Skeletal muscle tissue (tissue), 4 donors: ENCODE data around the gene C12orf76. TPM values are rescaled to one million over a fixed set of nuclear protein-coding genes. Genes with fewer than 3 reads are reported as not detected.
A peak's percentile ranks its signal among the peaks of the same experiment; 100 is the strongest.

Source experiments
- H3K27ac ChIP-seq: one replicate; pipeline ENCODE4 v1.7.0; 2013; ENCODE audit warnings: mild to moderate bottlenecking, low read depth, low read length, inconsistent platforms
- H3K27me3 ChIP-seq, 3 donors: one replicate each; pipeline ENCODE4 v1.7.0; 2013; ENCODE audit warnings: low read length in 3 of 3; ENCODE audit not compliant: control insufficient read depth in 3 of 3, insufficient read depth in 3 of 3
- H3K36me3 ChIP-seq, 3 donors: one replicate each; pipeline ENCODE4 v1.7.0; 2013; ENCODE audit warnings: low read length in 3 of 3; ENCODE audit not compliant: control insufficient read depth in 3 of 3, insufficient read depth in 3 of 3
- H3K4me1 ChIP-seq, 3 donors: one replicate each; pipeline ENCODE4 v1.7.0; 2013; ENCODE audit warnings: low read length in 3 of 3, mild to moderate bottlenecking in 3 of 3; ENCODE audit not compliant: control insufficient read depth in 3 of 3, insufficient read depth in 3 of 3
- H3K4me3 ChIP-seq, 3 donors: one replicate each; pipeline ENCODE4 v1.7.0; 2013; ENCODE audit warnings: low read length in 3 of 3
- H3K9ac ChIP-seq, 3 donors: one replicate each; pipeline ENCODE4 v1.7.0; 2013; ENCODE audit warnings: low read length in 3 of 3, mild to moderate bottlenecking in 3 of 3, moderate library complexity in 2 of 3, low read depth in 1 of 3
- H3K9me3 ChIP-seq, 3 donors: one replicate each; pipeline ENCODE4 v1.7.0; 2013; ENCODE audit warnings: low read length in 3 of 3; ENCODE audit not compliant: control insufficient read depth in 3 of 3
- total RNA-seq: library from RNA; depleted of rRNA; stranded (reverse); fragments of >200 nt; gene quantifications from one replicate; pipeline ENCODE4 v1.2.3, GENCODE V29; 2014
- donor health status: Osteomylitis.

The C12orf76 gene
- total RNA-seq, 1 donor from 2014 or later, result 23.0 TPM

DNA sequence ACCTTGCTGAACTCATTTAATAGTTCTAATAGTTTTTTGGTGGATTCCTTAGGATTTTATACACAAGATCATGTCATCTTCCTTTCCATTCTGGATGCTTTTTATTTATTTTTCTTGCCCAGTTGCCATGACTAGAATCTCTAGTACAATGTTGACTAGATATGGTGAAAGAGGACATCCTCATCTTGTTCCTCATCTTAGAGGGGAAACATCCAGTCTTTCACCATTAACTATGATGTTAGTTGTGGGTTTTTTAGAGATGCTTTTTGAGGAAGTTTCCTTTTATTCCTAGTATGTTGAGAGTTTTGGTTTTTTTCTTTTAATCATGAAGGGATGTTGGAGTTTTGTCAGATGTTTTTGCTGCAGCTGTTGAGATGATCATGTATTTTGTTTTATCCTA lies 40.4 kb downstream of the C12orf76 start:
- Histone ChIP-seq H3K9me3 (no peaks in the 10 kb centered on the region), H3K27me3 (no peaks in the 10 kb centered on the region), H3K9ac (no peak overlapping the region), H3K4me3 (no peak overlapping the region), H3K36me3 (peaks cover 7 to 11% (median 9%) of the 10 kb centered on the region in 3 donors), H3K4me1 (no peaks in the 10 kb centered on the region), H3K27ac (no peak overlapping the region)

GRCh38 chr12:110006115-110006514 lies 42.2 kb downstream of the C12orf76 start:
- H3K27ac ChIP-seq, result no peak overlapping the region
- no peak overlapping the region for H3K4me3 ChIP-seq
- H3K9ac ChIP-seq, result no peak overlapping the region
- H3K36me3 ChIP-seq, result peaks cover 0 to 6% (median 3%) of the 10 kb centered on the region in 3 donors
- no peaks in the 10 kb centered on the region for H3K27me3 ChIP-seq
- H3K9me3 ChIP-seq, result no peaks in the 10 kb centered on the region
- peaks cover 0 to 5% (median 0%) of the 10 kb centered on the region in 3 donors for H3K4me1 ChIP-seq

DNA sequence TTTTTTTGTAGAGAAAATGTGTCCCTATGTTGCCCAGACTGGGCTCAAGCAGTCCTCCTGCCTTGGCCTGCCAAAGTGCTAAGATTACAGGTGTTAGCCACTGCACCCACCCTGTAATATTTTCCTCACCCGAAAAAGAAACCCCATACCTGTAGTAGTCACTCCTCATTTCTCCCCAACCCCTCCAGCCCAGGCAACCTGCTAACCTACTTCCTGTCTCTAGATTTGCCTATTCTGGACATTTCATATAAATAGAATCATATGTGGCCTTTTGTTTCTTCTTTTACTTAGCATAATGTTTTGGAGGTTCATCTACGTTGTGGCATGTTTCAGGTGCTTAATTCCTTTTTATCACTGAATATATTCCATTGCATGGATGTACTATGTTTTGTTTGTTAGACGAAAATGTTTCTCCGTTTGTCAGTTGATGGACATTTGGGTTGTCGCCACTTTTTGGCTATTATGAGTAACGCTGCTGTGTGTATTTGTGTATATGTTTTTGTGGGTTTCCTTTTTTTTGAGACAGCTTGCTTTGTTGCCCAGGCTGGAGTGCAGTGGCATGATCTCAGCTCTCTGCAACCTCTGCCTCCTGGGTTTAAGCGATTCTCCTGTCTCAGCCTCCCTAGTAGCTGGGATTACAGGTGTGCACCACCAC lies 42.9 kb downstream of the C12orf76 start:
- no peak overlapping the region for H3K27ac ChIP-seq
- H3K36me3 ChIP-seq, result peaks cover 0 to 6% (median 3%) of the 10 kb centered on the region in 3 donors
- no peak overlapping the region for H3K9ac ChIP-seq

GRCh38 chr12:110004598-110004997 lies 43.7 kb downstream of the C12orf76 start:
- Histone ChIP-seq H3K4me3 (no peak overlapping the region), H3K4me1 (peaks cover 6 to 13% (median 6%) of the 10 kb centered on the region in 3 donors), H3K27ac (no peak overlapping the region), H3K27me3 (no peaks in the 10 kb centered on the region), H3K36me3 (peaks cover 0 to 6% (median 3%) of the 10 kb centered on the region in 3 donors), H3K9ac (no peak overlapping the region), H3K9me3 (no peaks in the 10 kb centered on the region)

More for the DNA sequence above, 42.9 kb downstream of the C12orf76 start:
- H3K4me3 ChIP-seq, result no peak overlapping the region
- H3K4me1 ChIP-seq, result peaks cover under 1 to 8% (median under 1%) of the 10 kb centered on the region in 3 donors
- no peaks in the 10 kb centered on the region for H3K9me3 ChIP-seq
- H3K27me3 ChIP-seq, result no peaks in the 10 kb centered on the region

- H3K27ac ChIP-seq, result no peak overlapping the region
- no peaks in the 10 kb centered on the region for H3K9me3 ChIP-seq
- peaks cover 0 to 6% (median 3%) of the 10 kb centered on the region in 3 donors for H3K36me3 ChIP-seq
- no peak overlapping the region for H3K9ac ChIP-seq
- no peaks in the 10 kb centered on the region for H3K27me3 ChIP-seq
- no peak overlapping the region for H3K4me3 ChIP-seq
- peaks cover 12 to 20% (median 14%) of the 10 kb centered on the region in 3 donors for H3K4me1 ChIP-seq
Measured at GRCh38 chr12:110002676-110003515, 45.4 kb downstream of the C12orf76 start.

GRCh38 chr12:110001596-110001995 lies 46.7 kb downstream of the C12orf76 start:
- H3K27ac ChIP-seq, result no peak overlapping the region
- no peaks in the 10 kb centered on the region for H3K27me3 ChIP-seq
- peaks cover 12 to 20% (median 15%) of the 10 kb centered on the region in 3 donors for H3K4me1 ChIP-seq
- no peaks in the 10 kb centered on the region for H3K9me3 ChIP-seq
- H3K9ac ChIP-seq, result no peak overlapping the region
- H3K36me3 ChIP-seq, result peaks cover 0 to 6% (median 3%) of the 10 kb centered on the region in 3 donors
- no peak overlapping the region for H3K4me3 ChIP-seq

DNA sequence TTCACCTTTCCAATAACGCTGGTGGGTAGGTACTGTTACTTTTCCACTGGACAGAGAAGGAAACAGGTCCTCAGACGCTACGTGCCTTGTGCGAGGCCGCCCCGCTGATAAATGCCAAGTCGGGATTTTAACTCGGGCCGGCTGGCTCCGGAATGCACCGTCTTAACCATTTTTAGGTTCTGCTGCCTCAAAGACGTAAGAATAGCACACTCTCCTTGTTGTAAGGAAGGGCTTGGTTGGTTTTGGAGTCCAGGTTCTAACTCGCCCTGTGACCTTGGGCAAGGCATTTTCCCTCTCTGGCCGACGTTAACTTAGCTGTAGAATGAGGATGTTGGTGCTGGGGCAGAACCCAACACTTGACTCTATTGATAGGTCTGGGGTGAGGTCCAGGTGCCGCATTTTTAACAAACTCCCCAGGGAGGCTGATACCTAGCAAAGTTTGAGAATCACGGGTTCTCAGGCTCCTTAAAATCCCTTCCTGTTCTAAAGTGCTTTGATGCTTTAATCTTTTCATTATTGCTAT lies 48.3 kb downstream of the C12orf76 start:
- no peak overlapping the region for H3K27ac ChIP-seq
- H3K27me3 ChIP-seq, result no peaks in the 10 kb centered on the region
- no peaks in the 10 kb centered on the region for H3K9me3 ChIP-seq
- H3K36me3 ChIP-seq, result peaks cover 0 to 6% (median 3%) of the 10 kb centered on the region in 3 donors
- peak overlapping the region; percentile 86 to 91 (median 90) for H3K4me3 ChIP-seq
- H3K4me1 ChIP-seq, result peaks cover 18 to 25% (median 25%) of the 10 kb centered on the region in 3 donors
- H3K9ac ChIP-seq, result peak overlapping the region; percentile 81 to 98 (median 95)

GRCh38 chr12:109999649-109999971 lies 48.7 kb downstream of the C12orf76 start:
- H3K4me1 ChIP-seq, result peaks cover 22 to 29% (median 29%) of the 10 kb centered on the region in 3 donors
- no peak overlapping the region for H3K27ac ChIP-seq
- H3K36me3 ChIP-seq, result peaks cover 0 to 6% (median 3%) of the 10 kb centered on the region in 3 donors
- peak overlapping the region; percentile 86 to 91 (median 90) for H3K4me3 ChIP-seq
- H3K9me3 ChIP-seq, result no peaks in the 10 kb centered on the region
- H3K9ac ChIP-seq, result peak overlapping the region; percentile 81 to 98 (median 95)
- no peaks in the 10 kb centered on the region for H3K27me3 ChIP-seq

DNA sequence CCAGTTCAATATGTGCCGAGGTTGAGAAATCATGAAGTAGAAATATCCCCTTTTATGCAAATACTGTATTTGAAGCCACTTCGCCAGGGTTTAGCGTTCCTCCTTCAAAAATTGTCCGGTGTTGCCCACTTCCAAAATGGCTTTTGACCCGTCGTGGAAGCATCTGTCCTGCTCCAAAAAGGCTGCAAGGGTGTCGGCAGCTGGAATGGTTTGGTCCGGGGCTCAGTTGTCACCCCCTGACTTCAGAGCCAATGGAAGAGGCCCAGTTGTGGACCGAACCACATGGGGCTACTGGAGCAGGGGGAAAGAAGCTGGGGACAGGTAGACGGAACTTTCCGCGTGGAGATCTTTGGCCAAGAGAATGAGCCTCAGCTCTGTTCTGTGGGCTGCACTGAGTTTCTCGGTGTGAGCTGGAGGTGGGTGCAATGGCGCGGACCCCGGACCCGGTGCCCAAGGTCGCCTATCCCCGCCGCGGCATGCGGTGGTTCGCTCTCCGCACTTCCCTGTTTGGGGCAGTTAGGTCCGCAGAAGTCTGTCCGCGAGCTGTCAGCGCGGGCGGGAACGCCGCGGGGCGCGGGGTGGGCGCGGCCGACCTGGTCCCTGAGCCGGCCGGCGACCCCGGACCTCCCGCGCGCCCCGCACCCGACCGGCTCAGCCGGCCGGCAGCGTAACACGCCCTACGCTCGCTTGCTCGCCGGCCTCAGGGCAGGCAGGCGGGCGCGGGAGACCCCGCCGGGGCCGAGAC lies 49.2 kb downstream of the C12orf76 start, which contains the start of gene ANKRD13A:
TSS of gene ANKRD13A (plus strand) at position 527 of the 745 bp plus-strand sequence. CDS start 259 bp downstream, outside the sequence.
- Histone ChIP-seq H3K4me1 (peaks cover 27 to 33% (median 29%) of the 10 kb centered on the region in 3 donors), H3K9ac (peak within 1 kb of the TSS; percentile 81 to 98 (median 95)), H3K9me3 (no peaks in the 10 kb centered on the region), H3K27me3 (no peaks in the 10 kb centered on the region), H3K27ac (peak within 1 kb of the TSS; percentile 86), H3K4me3 (peak within 1 kb of the TSS; percentile 90 to 91 (median 90)), H3K36me3 (peaks cover 0 to 6% (median 3%) of the 10 kb centered on the region in 3 donors)
